ENCODE measurements around the gene ZNF451.

The ZNF451 gene

DNA sequence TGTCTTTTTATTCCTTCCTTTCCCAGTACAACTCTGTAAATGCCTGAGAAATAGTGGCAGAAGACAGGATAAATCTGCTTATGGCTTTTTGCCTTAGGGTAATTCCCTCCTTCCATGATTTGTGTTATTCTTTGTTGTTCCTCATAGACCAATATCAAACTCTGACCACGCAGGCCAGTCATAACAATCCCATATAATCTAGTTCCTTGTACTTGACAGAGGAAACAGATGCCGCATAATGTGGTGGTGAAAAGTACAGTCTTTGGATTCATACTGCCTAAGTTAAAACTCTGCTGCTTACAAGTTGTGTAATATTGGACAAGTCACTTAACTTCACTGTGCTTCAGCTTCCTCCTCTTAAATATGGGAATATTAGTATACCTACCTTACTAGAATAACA is 74.0 kb downstream of the ZNF451 start:
- DNase-seq, result no peak

DNA sequence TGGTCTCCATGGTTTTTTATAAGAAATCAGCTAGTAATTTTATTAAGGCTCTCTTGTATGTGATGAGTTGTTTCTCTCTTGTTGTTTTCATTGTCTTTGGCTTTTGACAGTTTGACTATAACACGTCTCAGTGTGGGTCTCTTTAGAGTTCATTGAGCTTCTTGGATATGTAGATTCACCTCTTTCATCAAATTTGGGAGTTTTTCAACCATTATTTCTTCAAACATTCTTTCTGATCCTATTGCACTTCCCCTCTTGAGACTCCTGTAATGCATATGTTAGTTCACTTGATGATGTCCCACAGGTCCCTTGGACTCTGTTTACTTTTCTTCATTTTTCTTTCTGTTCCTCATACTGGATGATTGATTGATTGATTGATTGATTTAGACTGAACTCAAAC is 75.1 kb downstream of the ZNF451 start:
- no peak for DNase-seq

- DNase-seq, result peak; percentile 81
These were observed 82.4 kb downstream of the ZNF451 start, which contains the start of gene BAG2 for GRCh38 chr6:57172136-57173055. BAG2 (plus strand) TSS chr6:57172326; CDS start chr6:57172698, 372 bp downstream.

GRCh38 chr6:57173056-57173885 is 83.3 kb downstream of the ZNF451 start:
- peak; percentile 10 for DNase-seq

GRCh38 chr6:57173886-57174510 is 84.0 kb downstream of the ZNF451 start:
- no peak for DNase-seq

- DNase-seq, result no peak
These were observed 84.5 kb downstream of the ZNF451 start for GRCh38 chr6:57174511-57174907.

DNA sequence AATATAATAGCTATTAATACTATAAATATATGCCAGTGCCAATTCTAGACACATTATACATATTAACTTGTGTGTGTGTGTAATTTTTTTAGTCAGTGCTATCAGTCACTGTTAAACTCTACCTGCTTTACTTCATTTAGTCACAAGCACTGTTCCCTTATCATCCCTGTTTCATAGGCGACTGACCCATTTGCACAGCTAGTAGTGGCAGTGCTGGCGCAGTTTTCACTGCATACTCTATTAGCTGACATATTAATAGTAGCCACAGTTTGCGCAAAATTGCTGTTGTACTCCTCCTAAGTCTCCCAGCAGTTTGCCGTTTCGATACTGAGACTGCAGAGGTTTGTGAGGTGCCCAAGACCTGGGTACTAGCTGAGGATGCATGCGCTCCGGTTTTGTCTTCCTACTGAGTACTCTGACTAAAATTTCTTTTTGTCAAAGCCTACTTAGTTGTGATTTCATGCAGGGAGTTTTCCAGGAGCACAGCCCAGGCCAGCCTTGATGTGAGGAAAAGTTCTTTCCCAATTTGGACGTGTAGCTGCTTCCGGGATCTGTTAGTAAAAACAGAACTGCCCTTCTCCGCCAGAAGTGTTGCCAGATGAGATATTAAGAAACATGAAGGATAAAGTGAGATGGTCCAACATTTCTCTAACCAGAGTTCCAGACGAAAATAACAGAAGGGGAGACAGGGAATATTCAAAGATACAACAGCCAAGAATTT is 87.7 kb downstream of the ZNF451 start:
- DNase-seq, result no peak

DNA sequence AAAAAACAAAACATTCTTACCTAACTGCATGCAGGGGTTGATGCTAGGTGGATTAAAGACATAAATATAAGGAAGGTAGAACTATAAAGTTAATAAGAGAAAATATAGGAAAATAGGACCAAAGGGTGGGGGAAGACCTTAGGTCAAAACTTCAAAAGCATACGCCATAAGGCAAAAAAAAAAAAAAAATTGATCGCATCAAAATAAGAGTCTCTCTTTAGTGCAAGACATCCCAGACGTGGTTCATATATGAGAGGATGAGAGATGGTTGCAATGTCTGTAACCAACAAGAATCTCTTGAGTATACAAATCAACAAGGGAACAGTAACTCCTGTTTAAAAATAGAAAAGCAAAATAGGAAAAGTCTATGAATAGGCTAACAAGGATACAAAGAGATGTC is 90.6 kb downstream of the ZNF451 start:
- DNase-seq, result no peak

- no peak for DNase-seq
These were observed 92.0 kb downstream of the ZNF451 start for GRCh38 chr6:57182017-57182432.

GRCh38 chr6:57183336-57183735 is 93.3 kb downstream of the ZNF451 start:
- DNase-seq, result no peak

- DNase-seq, result no peak
These were observed 100.2 kb downstream of the ZNF451 start for GRCh38 chr6:57190140-57190539.

DNA sequence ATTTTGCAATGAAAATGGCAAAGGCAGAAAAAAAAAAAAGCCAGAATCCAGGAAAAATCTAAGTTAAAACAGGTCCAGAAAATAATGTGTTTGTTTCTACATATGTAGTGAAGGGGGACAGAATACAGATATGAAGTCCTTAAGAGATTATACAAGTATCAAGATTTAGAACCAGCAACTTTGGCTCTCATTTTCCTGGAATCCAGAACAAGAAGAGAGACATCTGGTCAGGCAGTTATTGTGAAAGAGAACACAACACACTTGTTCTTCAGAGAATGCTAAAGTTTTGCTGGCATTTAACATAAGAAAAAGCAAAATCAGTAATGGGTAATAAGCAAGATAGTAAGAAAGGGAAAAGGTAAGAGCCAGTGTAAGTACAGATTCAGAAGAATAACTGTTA is 103.2 kb downstream of the ZNF451 start:
- DNase-seq, result no peak

GRCh38 chr6:57195457-57195856 is 105.5 kb downstream of the ZNF451 start:
- no peak for DNase-seq

- no peak for DNase-seq
These were observed 109.1 kb downstream of the ZNF451 start for GRCh38 chr6:57198926-57199636.

GRCh38 chr6:57201718-57202117 is 111.7 kb downstream of the ZNF451 start:
- DNase-seq, result no peak

GRCh38 chr6:57205550-57206328 is 115.8 kb downstream of the ZNF451 start:
- no peak for DNase-seq

DNA sequence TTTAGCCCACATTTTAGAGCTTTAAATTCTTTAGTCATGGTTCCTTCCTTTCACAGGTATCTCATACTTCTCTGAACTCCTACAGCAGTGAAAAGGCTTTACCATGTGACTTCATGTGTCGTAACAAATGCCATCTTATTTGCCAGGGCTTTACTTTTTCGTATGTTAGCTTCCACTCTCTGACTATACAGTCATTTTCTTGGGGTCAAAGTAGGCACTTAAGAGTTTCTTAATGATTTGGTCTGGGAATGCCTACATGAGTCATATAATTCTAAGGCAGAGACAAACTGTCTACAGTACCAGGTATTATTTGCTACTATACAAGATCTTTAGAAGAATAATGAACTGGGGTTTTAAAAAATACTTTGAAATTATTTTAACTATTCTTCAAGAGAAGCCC is 117.2 kb downstream of the ZNF451 start:
- no peak for DNase-seq

GRCh38 chr6:57207872-57208271 is 117.9 kb downstream of the ZNF451 start:
- no peak for DNase-seq

GRCh38 chr6:57209030-57209429 is 119.0 kb downstream of the ZNF451 start:
- DNase-seq, result no peak

DNA sequence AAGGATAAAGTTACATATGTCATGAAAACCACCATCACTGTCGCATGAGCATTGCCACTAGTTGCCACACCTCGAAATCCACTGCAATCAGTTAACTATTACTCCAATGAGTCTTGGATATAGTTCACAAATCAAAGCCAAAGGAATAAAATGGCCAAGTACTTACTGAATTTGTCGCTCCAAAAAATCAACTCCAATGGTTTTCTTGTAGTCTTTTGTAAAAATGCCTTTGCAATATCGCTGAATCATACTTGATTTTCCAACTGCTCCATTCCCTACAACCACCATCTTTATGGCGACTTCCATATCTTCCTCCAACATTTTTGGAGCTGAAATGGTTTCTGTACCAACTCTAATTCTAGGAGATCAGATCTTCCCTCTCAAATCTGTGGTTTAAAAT is 120.1 kb downstream of the ZNF451 start:
- no peak for DNase-seq

- DNase-seq, result no peak
These were observed 125.3 kb downstream of the ZNF451 start for GRCh38 chr6:57215260-57215659.
